ENCODE measurements around the gene TBRG1. TPM values are rescaled to one million over a fixed set of nuclear protein-coding genes. Genes with fewer than 3 reads are reported as not detected.

TBRG1 gene
- total RNA-seq, 1 donor from 2014 or later = 21.0 TPM

Other genes with a start within 250 kb of the TBRG1 start
- gene OR8B2, start 238.4 kb upstream of the TBRG1 start, total RNA-seq = not detected
- not detected for gene OR8B3, start 223.8 kb upstream of the TBRG1 start, total RNA-seq
- gene OR8B4, start 198.0 kb upstream of the TBRG1 start, total RNA-seq = not detected
- gene OR8B8, start 177.2 kb upstream of the TBRG1 start, total RNA-seq = not detected
- gene OR8B12, start 79.2 kb upstream of the TBRG1 start, total RNA-seq = not detected
- gene OR8A1, start 52.9 kb upstream of the TBRG1 start, total RNA-seq = not detected
- gene PANX3, start 11.4 kb upstream of the TBRG1 start, total RNA-seq = not detected
- gene SIAE, start 50.9 kb downstream of the TBRG1 start, total RNA-seq = 83.1 TPM
- 2.6 TPM for gene SPA17, start 51.0 kb downstream of the TBRG1 start, total RNA-seq
- gene NRGN, start 117.1 kb downstream of the TBRG1 start, total RNA-seq = 6.4 TPM
- gene VSIG2, start 129.4 kb downstream of the TBRG1 start, total RNA-seq = 0.70 TPM
- 43.1 TPM for gene ESAM, start 139.4 kb downstream of the TBRG1 start, total RNA-seq
- 3.8 TPM for gene MSANTD2, start 177.5 kb downstream of the TBRG1 start, total RNA-seq
- gene ROBO3, start 242.6 kb downstream of the TBRG1 start, total RNA-seq = 4.6 TPM

All from Right ventricle myocardium inferior (tissue), 1 donor.